SK-N-SH (cell line): Measurements from ENCODE around the gene FZR1. TPM values are rescaled to one million over a fixed set of nuclear protein-coding genes. Genes with fewer than 3 reads are reported as not detected.

Experiments
- CTCF ChIA-PET: fragments of 300-600, 350-600 bp; formaldehyde crosslinking; extraction: SDS; loops from one replicate; lab custom pipeline; 2021; lab: Yijun Ruan, JAX
- POLR2A ChIA-PET: fragments of 350-600 bp; sonication (Branson Sonifier 250); formaldehyde crosslinking; extraction: SDS; loops from one replicate; lab custom pipeline; 2020; ENCODE audit warnings: antibody characterized with exemption, inconsistent platforms; lab: Yijun Ruan, JAX
- DNase-seq: peaks from one replicate; pipeline ENCODE4 v3.0.0; 2012
- H2AFZ ChIP-seq: fragments of 200-600 bp; sonication (generic); 2 replicates; pipeline ENCODE4 v1.8.1; 2016; ENCODE audit warnings: antibody characterized with exemption, mild to moderate bottlenecking, low read depth
- H3F3A ChIP-seq: fragments of 200-600 bp; sonication (generic); replicated peaks from 2 replicates; pipeline ENCODE3; 2016; ENCODE audit warnings: antibody characterized with exemption, mild to moderate bottlenecking; ENCODE audit not compliant: insufficient read depth
- H3K27ac ChIP-seq, 2 experiments: fragments of 200-500 bp in 1 of 2; fragments of 200-600 bp in 1 of 2; sonication (Bioruptor generic) in 1 of 2; sonication (generic), shearing (Covaris generic) in 1 of 2; 2 replicates each; pipeline versions ENCODE4 v1.5.1 to v1.6.1; 2014 to 2016; ENCODE audit warnings: low read depth in 2 of 2, inconsistent platforms in 1 of 2, low read length in 1 of 2, mild to moderate bottlenecking in 1 of 2, mixed read lengths in 1 of 2
- H3K27me3 ChIP-seq: fragments of 200-600 bp; sonication (generic), shearing (Covaris generic); 2 replicates; pipeline ENCODE4 v1.6.1; 2016; ENCODE audit warnings: mixed run types; ENCODE audit not compliant: insufficient read depth
- H3K36me3 ChIP-seq, 2 experiments: fragments of 200-500 bp in 1 of 2; fragments of 200-600 bp in 1 of 2; sonication (Bioruptor generic) in 1 of 2; sonication (generic) in 1 of 2; replicated peaks in 1 of 2; 2 replicates each; pipeline versions ENCODE3 to v1.5.1; 2014 to 2016; ENCODE audit warnings: low read length in 1 of 2, mild to moderate bottlenecking in 1 of 2; ENCODE audit not compliant: insufficient read depth in 2 of 2, control insufficient read depth in 1 of 2
- H3K4me1 ChIP-seq, 2 experiments: fragments of 200-500 bp in 1 of 2; fragments of 200-600 bp in 1 of 2; sonication (Bioruptor generic) in 1 of 2; sonication (generic), shearing (Covaris generic) in 1 of 2; 2 replicates each; pipeline versions ENCODE4 v1.5.1 to v1.6.1; 2014 to 2016; ENCODE audit warnings: low read depth in 1 of 2, low read length in 1 of 2, mixed run types in 1 of 2; ENCODE audit not compliant: insufficient read depth in 2 of 2, control insufficient read depth in 1 of 2
- H3K4me2 ChIP-seq: fragments of 200-600 bp; sonication (generic), shearing (Covaris generic); 2 replicates; pipeline ENCODE4 v1.6.1; 2017; ENCODE audit warnings: mixed run types
- H3K4me3 ChIP-seq, 2 experiments: fragments of 200-500 bp in 1 of 2; fragments of 200-600 bp in 1 of 2; sonication (Bioruptor generic) in 1 of 2; sonication (generic), shearing (Covaris generic) in 1 of 2; 2 replicates each; pipeline versions ENCODE4 v1.5.1 to v1.8.1; 2014 to 2016; ENCODE audit warnings: low read depth in 2 of 2, inconsistent platforms in 1 of 2, low read length in 1 of 2, mild to moderate bottlenecking in 1 of 2, mixed read lengths in 1 of 2, moderate library complexity in 1 of 2
- H3K79me2 ChIP-seq: fragments of 200-600 bp; sonication (generic); 2 replicates; pipeline ENCODE4 v1.8.1; 2017; ENCODE audit warnings: mild to moderate bottlenecking; ENCODE audit not compliant: insufficient read depth
- H3K9ac ChIP-seq: fragments of 200-600 bp; sonication (generic); 2 replicates; pipeline ENCODE4 v1.6.1; 2017; ENCODE audit warnings: mixed run types
- H3K9me2 ChIP-seq: fragments of 200-600 bp; sonication (generic); 2 replicates; pipeline ENCODE4 v1.6.1; 2017; ENCODE audit warnings: mixed run types
- H3K9me3 ChIP-seq: fragments of 200-600 bp; sonication (generic); 2 replicates; pipeline ENCODE4 v1.6.1; 2017; ENCODE audit warnings: mixed run types, mild to moderate bottlenecking, moderate library complexity
- H4K20me1 ChIP-seq: fragments of 200-600 bp; sonication (generic); 2 replicates; pipeline ENCODE4 v1.6.1; 2017; ENCODE audit warnings: mild to moderate bottlenecking, mixed run types; ENCODE audit not compliant: insufficient read depth
- EP300 ChIP-seq, 2 experiments: IDR thresholded peaks; 2 replicates each; pipeline versions ENCODE4 v1.4.0 to v1.6.1; 2012; ENCODE audit warnings: borderline replicate concordance in 1 of 2, low read depth in 1 of 2, low read length in 1 of 2
- FOSL2 ChIP-seq: IDR thresholded peaks from 2 replicates; pipeline ENCODE4 v1.4.0; 2012; ENCODE audit warnings: low read depth, mild to moderate bottlenecking, moderate library complexity, borderline replicate concordance
- FOXJ3 ChIP-seq: sonication (generic); formaldehyde crosslinking; IDR thresholded peaks from 2 replicates; pipeline ENCODE4 v1.5.1; 2020; ENCODE audit warnings: mild to moderate bottlenecking, missing genetic modification reagents
- GABPA ChIP-seq: IDR thresholded peaks from 2 replicates; pipeline ENCODE4 v1.4.0; 2012; ENCODE audit warnings: low read depth, mild to moderate bottlenecking
- GATA2 ChIP-seq: sonication (generic); formaldehyde crosslinking; IDR thresholded peaks from 2 replicates; pipeline ENCODE4 v1.5.0; 2020; ENCODE audit warnings: mild to moderate bottlenecking, missing genetic modification reagents
- IRF3 ChIP-seq: fragments of 150-350 bp; IDR thresholded peaks from 2 replicates; pipeline ENCODE4 v1.6.1; 2016; ENCODE audit warnings: mild to moderate bottlenecking, low read depth, low read length
- JUND ChIP-seq: IDR thresholded peaks from 2 replicates; pipeline ENCODE4 v1.4.0; 2012
- MEF2A ChIP-seq: IDR thresholded peaks from 2 replicates; pipeline ENCODE4 v1.4.0; 2012; ENCODE audit warnings: low read depth, borderline replicate concordance
- MXI1 ChIP-seq: IDR thresholded peaks from 2 replicates; pipeline ENCODE4 v1.6.1; 2012; ENCODE audit warnings: mild to moderate bottlenecking, low read depth, low read length, improper control_type of control experiment
- NRF1 ChIP-seq: IDR thresholded peaks from 2 replicates; pipeline ENCODE4 v1.6.1; 2012; ENCODE audit warnings: low read depth, mild to moderate bottlenecking, low read length
- POLR2AphosphoS5 ChIP-seq: IDR thresholded peaks from 2 replicates; pipeline ENCODE4 v1.6.1; 2012; ENCODE audit warnings: low read depth, low read length
- RCOR1 ChIP-seq: fragments of 150-350 bp; IDR thresholded peaks from 2 replicates; pipeline ENCODE4 v1.6.1; 2017; ENCODE audit warnings: antibody characterized with exemption, low read length
- REST ChIP-seq: IDR thresholded peaks from 2 replicates; pipeline ENCODE4 v1.6.1; 2012; ENCODE audit warnings: mild to moderate bottlenecking, low read depth, low read length, moderate library complexity
- RXRA ChIP-seq: IDR thresholded peaks from 2 replicates; pipeline ENCODE4 v1.4.0; 2012; ENCODE audit warnings: low read depth, mild to moderate bottlenecking, borderline replicate concordance
- SIN3A ChIP-seq: IDR thresholded peaks from 2 replicates; pipeline ENCODE4 v1.6.1; 2012; ENCODE audit warnings: low read depth, mild to moderate bottlenecking, low read length, moderate library complexity, borderline replicate concordance
- SMC3 ChIP-seq: IDR thresholded peaks from 2 replicates; pipeline ENCODE4 v1.6.1; 2012; ENCODE audit warnings: low read depth, low read length, improper control_type of control experiment
- TAF1 ChIP-seq: IDR thresholded peaks from 2 replicates; pipeline ENCODE4 v1.6.1; 2012; ENCODE audit warnings: low read depth, mild to moderate bottlenecking, low read length, moderate library complexity, borderline replicate concordance
- TEAD4 ChIP-seq: IDR thresholded peaks from 2 replicates; pipeline ENCODE4 v1.4.0; 2012; ENCODE audit warnings: mild to moderate bottlenecking, borderline replicate concordance; ENCODE audit not compliant: insufficient read depth
- YY1 ChIP-seq: IDR thresholded peaks from 2 replicates; pipeline ENCODE4 v1.4.0; 2012; ENCODE audit warnings: low read depth, mild to moderate bottlenecking
- WGBS: methylation state at CpG from one replicate; pipeline ENCODE4 v1.1.6; 2017; ENCODE audit warnings: low lambda C conversion rate; 5-methylcytosine and 5-hydroxymethylcytosine counted together
- polyA plus RNA-seq, 3 experiments: library from polyadenylated mRNA; depleted of rRNA; stranded (reverse); fragments of >200 nt; gene quantifications; 2 replicates each; pipeline ENCODE4 v1.2.3, GENCODE V29; 2012

Gene FZR1
- polyA plus RNA-seq, 1 of the 3 experiments (the other 2 are of a cell fraction), result 36.3 TPM

GRCh38 chr19:3492131-3492839 is 13.8 kb upstream of the FZR1 start:
- Histone ChIP-seq H3K9me2 (no peaks in the 10 kb centered on the region), H3K36me3 (peaks cover 8 to 28% of the 10 kb centered on the region in 2 experiments), H2AFZ (no peak overlapping the region), H3K79me2 (peaks cover under 1% of the 10 kb centered on the region; the same call in 1 of the 2 replicates), H3K4me2 (no peak overlapping the region), H3K4me3 (no peak overlapping the region), H3K9ac (no peak overlapping the region), H3F3A (no peaks in the 10 kb centered on the region), H3K27me3 (no peaks in the 10 kb centered on the region), H3K27ac (no peak overlapping the region), H3K9me3 (no peaks in the 10 kb centered on the region), H4K20me1 (no peaks in the 10 kb centered on the region), H3K4me1 (no peaks in the 10 kb centered on the region)
- 93% methylated on average over 7 of the region's 45 CpGs for WGBS
- DNase-seq, result peak; percentile 26
- POLR2A ChIA-PET, result interaction anchor here (0.8 kb wide), 1 partner anchor 116 kb away, joined by 3 read pairs; no protein-coding TSS in a partner anchor
- CTCF ChIA-PET, result interaction anchor here (0.9 to 1.0 kb wide), 2 partner anchors 20 to 165 kb away, joined by 3 to 4 read pairs; no protein-coding TSS in a partner anchor
- no peak for TF ChIP-seq GABPA
- no peak for TF ChIP-seq TAF1
- TF ChIP-seq REST, result no peak
- no peak for TF ChIP-seq IRF3
- TF ChIP-seq RXRA, result no peak
- TF ChIP-seq JUND, result no peak
- no peak for TF ChIP-seq POLR2AphosphoS5
- no peak for TF ChIP-seq NRF1
- TF ChIP-seq YY1, result no peak
- no peak for TF ChIP-seq TEAD4
- TF ChIP-seq FOXJ3, result no peak
- no peak for TF ChIP-seq SMC3
- no peak for TF ChIP-seq EP300 (IDR thresholded peaks at IDR 0.05; ENCODE audit: borderline replicate concordance in 1 of 2, low read depth in 1 of 2, low read length in 1 of 2)
- TF ChIP-seq MEF2A, result no peak
- TF ChIP-seq RCOR1, result no peak
- no peak for TF ChIP-seq MXI1
- no peak for TF ChIP-seq GATA2 (CRISPR knock-in tag)
- no peak for TF ChIP-seq SIN3A
- no peak for TF ChIP-seq FOSL2
